ENCODE measurements around the gene FAM219B. TPM values are rescaled to one million over a fixed set of nuclear protein-coding genes. Genes with fewer than 3 reads are reported as not detected.

The FAM219B gene, protein sequence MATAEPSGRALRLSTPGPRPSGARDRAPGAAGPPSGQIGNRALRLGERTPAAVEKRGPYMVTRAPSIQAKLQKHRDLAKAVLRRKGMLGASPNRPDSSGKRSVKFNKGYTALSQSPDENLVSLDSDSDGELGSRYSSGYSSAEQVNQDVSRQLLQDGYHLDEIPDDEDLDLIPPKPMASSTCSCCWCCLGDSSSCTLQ
- total RNA-seq: 48.5 and 56.0 TPM in 2 replicates

DNA sequence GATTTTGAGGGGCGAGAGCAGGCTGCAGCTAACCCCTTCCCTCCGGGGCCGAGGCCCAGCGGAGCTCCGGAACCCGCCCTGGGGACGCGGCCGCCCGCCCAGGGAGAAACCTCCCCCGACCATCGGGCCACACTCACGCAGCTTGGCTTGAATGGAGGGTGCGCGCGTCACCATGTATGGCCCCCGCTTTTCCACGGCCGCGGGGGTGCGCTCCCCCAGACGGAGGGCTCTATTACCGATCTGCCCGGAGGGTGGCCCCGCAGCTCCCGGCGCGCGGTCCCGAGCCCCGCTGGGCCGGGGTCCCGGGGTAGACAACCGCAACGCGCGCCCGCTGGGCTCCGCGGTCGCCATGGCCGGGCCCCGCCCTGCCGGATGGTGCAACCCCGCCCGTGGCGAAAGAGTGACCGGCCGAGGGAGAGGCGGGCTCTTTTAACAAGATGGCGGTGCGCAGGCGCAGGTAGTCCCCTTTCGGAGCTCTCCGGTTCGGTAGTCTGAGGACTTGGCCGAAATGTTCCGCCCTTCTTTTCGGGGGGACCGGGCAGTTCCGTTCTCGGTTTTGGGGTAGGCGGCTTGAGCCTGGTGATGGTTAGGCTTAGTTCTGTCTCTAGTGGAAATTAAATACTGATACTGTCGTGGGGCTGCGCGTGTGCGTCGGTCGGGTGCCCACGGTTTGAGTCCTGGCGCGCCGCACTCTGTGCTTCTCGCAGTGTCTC is at the start of gene FAM219B:
TSS of gene FAM219B (minus strand) at position 402 of the 713 bp plus-strand sequence. CDS start at position 351, 51 bp downstream.

DNA sequence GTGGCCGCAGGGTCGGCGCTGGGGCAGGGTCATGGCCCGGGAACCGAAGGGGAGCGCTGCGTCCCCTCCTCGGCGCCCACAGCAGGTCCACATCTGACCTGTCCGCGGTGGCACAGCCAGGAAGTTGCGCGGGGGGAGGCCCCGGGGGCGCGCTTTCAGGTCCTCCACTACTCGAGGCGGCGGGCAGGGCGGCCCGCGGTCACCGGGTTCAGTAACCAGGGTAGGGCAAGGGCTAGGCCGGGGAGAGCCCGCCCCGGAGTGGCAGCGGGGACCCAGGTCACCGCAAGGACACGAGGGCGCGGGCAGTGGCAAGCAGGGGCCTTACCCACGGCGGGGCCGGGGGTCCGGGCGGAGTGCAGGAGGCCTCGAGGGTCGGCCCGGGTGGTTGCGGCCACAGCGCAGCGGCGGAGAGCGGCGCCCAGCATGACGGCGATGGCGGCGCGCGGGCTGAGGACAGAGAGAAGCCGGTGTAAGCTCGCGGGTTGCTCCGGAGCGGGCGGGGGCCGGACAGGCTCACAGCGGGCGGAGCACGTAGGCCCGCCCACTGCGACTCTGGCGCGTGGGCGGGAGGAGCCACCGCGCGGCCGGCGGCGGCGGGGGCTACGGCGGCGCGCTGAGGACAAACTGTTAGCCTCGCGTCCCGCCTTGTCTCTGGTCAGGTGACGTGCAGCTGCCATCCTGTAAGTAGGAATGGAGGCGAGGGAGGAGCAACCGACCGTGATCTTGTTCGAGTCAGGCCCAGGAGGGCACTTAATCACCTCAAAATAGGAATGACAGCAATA is 31.1 kb upstream of the FAM219B start, which contains the start of gene COX5A:
TSS of gene COX5A (minus strand) at position 484 of the 782 bp plus-strand sequence. CDS start at position 425, 59 bp downstream.

DNA sequence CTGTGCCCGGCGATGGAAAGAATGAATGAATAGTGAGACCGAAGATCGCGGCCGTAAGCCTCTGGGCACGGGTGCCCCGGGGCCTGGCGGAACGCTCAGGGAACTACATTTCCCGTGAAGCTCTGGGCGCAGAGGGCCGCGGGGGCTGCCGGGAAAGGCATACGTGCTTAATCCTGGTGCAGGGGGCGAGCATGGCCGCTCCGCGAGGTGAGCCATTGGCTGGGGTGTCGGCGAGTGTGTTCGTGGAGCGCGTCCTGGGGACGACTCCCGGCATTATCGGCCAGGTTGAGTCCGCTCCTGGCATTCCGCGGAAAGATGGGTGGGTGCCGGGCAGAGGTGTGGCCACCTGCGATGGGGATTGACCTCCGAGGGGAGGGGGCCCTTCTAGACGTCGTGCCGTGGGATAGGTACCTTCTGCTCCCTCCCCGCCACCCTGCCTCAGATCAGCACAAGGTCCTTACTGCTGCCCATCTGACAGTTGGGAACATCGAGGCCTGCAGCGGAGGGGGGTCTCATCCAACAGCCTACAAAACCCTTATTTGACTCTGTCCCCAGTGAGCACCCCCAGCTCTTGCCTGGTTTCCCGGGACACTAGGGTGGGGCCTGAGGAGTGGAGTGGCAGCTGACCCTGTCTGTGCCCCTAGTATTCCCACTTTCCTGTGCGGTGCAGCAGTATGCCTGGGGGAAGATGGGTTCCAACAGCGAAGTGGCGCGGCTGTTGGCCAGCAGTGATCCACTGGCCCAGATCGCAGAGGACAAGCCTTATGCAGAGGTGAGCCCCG is 16.6 kb downstream of the FAM219B start, which contains the start of gene MPI:
TSS of gene MPI (plus strand) at position 160 of the 782 bp plus-strand sequence. CDS start at position 192, 32 bp downstream.

DNA sequence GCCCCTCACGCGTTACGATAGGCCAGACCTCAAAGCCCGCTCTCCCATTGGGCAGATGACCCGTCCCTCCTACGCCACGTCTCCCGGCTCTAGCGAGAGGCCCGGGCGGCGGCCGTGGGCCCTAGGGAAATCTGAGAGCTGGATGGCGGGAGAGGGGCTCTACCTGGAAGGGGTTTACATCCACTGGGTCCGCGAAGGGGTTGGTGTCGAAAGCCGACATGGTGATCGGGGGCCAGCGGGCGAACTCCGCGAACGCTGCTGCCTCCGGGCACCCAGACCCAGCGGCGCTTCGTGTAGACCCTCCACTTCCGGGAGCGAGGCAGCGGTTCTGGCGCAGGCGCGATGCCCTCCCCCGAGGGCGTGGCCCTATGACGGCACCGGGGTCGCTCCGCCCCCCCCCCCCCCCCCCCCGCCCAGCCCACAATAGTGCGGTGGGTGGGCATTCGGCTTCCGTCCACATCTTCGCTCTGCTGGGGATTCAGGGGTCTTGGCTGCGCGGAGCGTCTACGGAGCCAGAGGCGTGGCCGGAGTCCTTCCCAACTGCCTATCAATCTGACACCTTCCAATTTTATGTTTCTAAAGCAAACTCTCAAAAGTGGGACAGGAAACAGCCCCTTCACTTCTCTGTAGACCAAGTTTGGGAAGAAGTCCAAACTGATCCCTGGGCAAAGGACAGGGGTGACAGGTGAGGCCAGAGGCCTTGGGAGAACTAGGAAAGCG is 33.5 kb downstream of the FAM219B start, which contains the start of gene SCAMP2:
TSS of gene SCAMP2 (minus strand) at position 330 of the 720 bp plus-strand sequence. CDS start at position 220, 110 bp downstream.

Other genes starting within 250 kb of the FAM219B start
- gene EDC3, start 210.8 kb downstream of the FAM219B start, total RNA-seq: 11.4 and 15.4 TPM in 2 replicates
- gene CYP1A1, start 181.3 kb downstream of the FAM219B start, total RNA-seq: 0.12 TPM in 1 of 2 replicates, not detected in the other
- gene CYP1A2, start 158.0 kb downstream of the FAM219B start, total RNA-seq: not detected in 2 replicates
- gene CSK, start 124.8 kb downstream of the FAM219B start, total RNA-seq: 26.5 and 32.9 TPM in 2 replicates
- gene LMAN1L, start 94.0 kb downstream of the FAM219B start, total RNA-seq: 0.11 TPM in 1 of 2 replicates, not detected in the other
- gene CPLX3, start 80.2 kb downstream of the FAM219B start, total RNA-seq: not detected in 2 replicates
- 15.2 and 15.8 TPM in 2 replicates for gene ULK3, start 63.7 kb downstream of the FAM219B start, total RNA-seq
- 21.2 and 22.6 TPM in 2 replicates for gene SCAMP2, start 33.5 kb downstream of the FAM219B start, total RNA-seq
- 59.5 and 65.6 TPM in 2 replicates for gene MPI, start 16.8 kb downstream of the FAM219B start, total RNA-seq
- gene COX5A, start 31.2 kb upstream of the FAM219B start, total RNA-seq: 34.6 and 45.7 TPM in 2 replicates
- 2.1 and 2.9 TPM in 2 replicates for gene RPP25, start 49.9 kb upstream of the FAM219B start, total RNA-seq
- 0.44 and 2.0 TPM in 2 replicates for gene SCAMP5, start 88.7 kb upstream of the FAM219B start, total RNA-seq
- gene PPCDC, start 116.7 kb upstream of the FAM219B start, total RNA-seq: 9.2 and 16.0 TPM in 2 replicates

Measured in uterine smooth muscle cell (primary cell).